K562 (cell line): Measurements from ENCODE around the gene ASB15. TPM values are rescaled to one million over a fixed set of nuclear protein-coding genes. Genes with fewer than 3 reads are reported as not detected.
A peak's percentile ranks its signal among the peaks of the same experiment; 100 is the strongest.

Source experiments
- CBX5 ChIP-seq: IDR thresholded peaks from 2 replicates; pipeline ENCODE4 v1.6.1; 2014; ENCODE audit warnings: low read depth, borderline replicate concordance
- CHD4 ChIP-seq: fragments of 200-600 bp; sonication (generic); IDR thresholded peaks from 3 replicates; pipeline ENCODE4 v1.6.1; 2012; ENCODE audit warnings: low read depth, mild to moderate bottlenecking, mixed read lengths, low read length, inconsistent platforms; ENCODE audit not compliant: insufficient read depth, insufficient replicate concordance, poor library complexity, severe bottlenecking
- CLOCK ChIP-seq: fragments of 250-450 bp; sonication (Bioruptor Pico); IDR thresholded peaks from 2 replicates; pipeline ENCODE4 v1.4.0; 2020; ENCODE audit warnings: mild to moderate bottlenecking, moderate library complexity, borderline replicate concordance
- HBP1 ChIP-seq: fragments of 450-650 bp; formaldehyde crosslinking; IDR thresholded peaks from 2 replicates; pipeline ENCODE4 v1.4.0; 2022; ENCODE audit warnings: missing genetic modification characterization
- HOXB6 ChIP-seq: fragments of 250-450 bp; sonication (Bioruptor Pico); IDR thresholded peaks from 2 replicates; pipeline ENCODE4 v1.5.1; 2022; ENCODE audit warnings: mild to moderate bottlenecking, borderline replicate concordance
- NCOA4 ChIP-seq: fragments of 450-650 bp; IDR thresholded peaks from 2 replicates; pipeline ENCODE4 v1.6.1; 2018; ENCODE audit warnings: mild to moderate bottlenecking; ENCODE audit not compliant: partially characterized antibody
- NFE2L1 ChIP-seq: fragments of 450-650 bp; IDR thresholded peaks from 2 replicates; pipeline ENCODE4 v1.6.1; 2016; ENCODE audit warnings: missing genetic modification characterization, low read depth, mild to moderate bottlenecking, missing compliant biosample characterization, moderate library complexity, borderline replicate concordance
- NR2C2 ChIP-seq, 2 experiments: fragments of 200-800 bp in 1 of 2; sonication (Bioruptor generic) in 1 of 2; sonication (generic) in 1 of 2; formaldehyde crosslinking in 1 of 2; IDR thresholded peaks; 2 replicates each; pipeline versions ENCODE4 v1.6.1 to v1.8.0; 2016 to 2022; ENCODE audit warnings: mild to moderate bottlenecking in 1 of 2, missing compliant biosample characterization in 1 of 2, missing genetic modification characterization in 1 of 2, missing genetic modification reagents in 1 of 2
- PHF8 ChIP-seq: fragments of 200-600 bp; sonication (generic); IDR thresholded peaks from 2 replicates; pipeline ENCODE4 v1.6.1; 2012; ENCODE audit warnings: mixed run types, mild to moderate bottlenecking, inconsistent platforms, low read length, moderate library complexity, borderline replicate concordance
- PURB ChIP-seq: sonication (generic); formaldehyde crosslinking; IDR thresholded peaks from 2 replicates; pipeline ENCODE4 v1.9.0; 2021; ENCODE audit warnings: low read depth, mild to moderate bottlenecking, missing genetic modification reagents
- RBM39 ChIP-seq: fragments of 200-400 bp; formaldehyde crosslinking; optimal IDR thresholded peaks from 2 replicates; pipeline ENCODE3; 2018; ENCODE audit warnings: low read depth, low read length
- SP2 ChIP-seq: IDR thresholded peaks from 2 replicates; pipeline ENCODE4 v1.6.1; 2011; ENCODE audit warnings: mild to moderate bottlenecking, low read depth, low read length, moderate library complexity; ENCODE audit not compliant: poor library complexity, severe bottlenecking; ENCODE audit errors: extremely low read depth
- SREBF1 ChIP-seq: fragments of 150-350 bp; IDR thresholded peaks from 2 replicates; pipeline ENCODE4 v1.6.1; 2014; ENCODE audit warnings: antibody characterized with exemption, low read depth, low read length, borderline replicate concordance
- TAF7 ChIP-seq: fragments of 450-650 bp; IDR thresholded peaks from 2 replicates; pipeline ENCODE4 v1.6.1; 2016; ENCODE audit warnings: missing genetic modification characterization, missing compliant biosample characterization
- ZBTB7A ChIP-seq: IDR thresholded peaks from 2 replicates; pipeline ENCODE4 v1.6.1; 2011; ENCODE audit warnings: low read depth, mild to moderate bottlenecking, low read length, moderate library complexity, borderline replicate concordance; ENCODE audit not compliant: control insufficient read depth
- ZNF12 ChIP-seq: sonication (generic); formaldehyde crosslinking; IDR thresholded peaks from 2 replicates; pipeline ENCODE4 v1.4.0; 2020; ENCODE audit warnings: mild to moderate bottlenecking, missing genetic modification reagents
- ZNF165 ChIP-seq: fragments of 250-450 bp; sonication (Bioruptor Pico); IDR thresholded peaks from 2 replicates; pipeline ENCODE4 v1.4.0; 2020; ENCODE audit warnings: borderline replicate concordance
- ZNF655 ChIP-seq: fragments of 250-450 bp; sonication (Bioruptor Pico); IDR thresholded peaks from 2 replicates; pipeline ENCODE4 v1.5.0; 2021
- polyA plus RNA-seq, 8 experiments: library from polyadenylated mRNA; depleted of rRNA in 4 of 8; stranded (reverse) in 5 of 8; unstranded in 3 of 8; fragments of >200 nt; fragmentation: Nextera tagmentation in 2 of 8; fragmentation: Illumina TruSeq in 1 of 8; extraction: Ambion mirVana in 2 of 8; extraction: Trizol in 1 of 8; gene quantifications; 2 replicates each; pipeline versions ENCODE4 v1.2.1 to v1.2.3, GENCODE V29; 2011 to 2014; ENCODE audit warnings: inconsistent platforms in 1 of 8, missing spikeins in 1 of 8
- total RNA-seq, 7 experiments: library from RNA; depleted of rRNA in 6 of 7; stranded (reverse); fragments of >200 nt in 6 of 7; fragmentation: Illumina TruSeq in 2 of 7; extraction: Trizol in 2 of 7; gene quantifications; 2 replicates each; pipeline versions ENCODE4 v1.2.1 to v1.2.3, GENCODE V29; 2011 to 2021; ENCODE audit warnings: low replicate concordance in 1 of 7
- TF ChIP-seq, protein P1 (sequence below): conservative IDR thresholded peaks from 2 replicates; pipeline ENCODE4 v1.6.1; 2011; ENCODE audit warnings: low read depth, mild to moderate bottlenecking, low read length; ENCODE audit not compliant: control insufficient read depth

Gene ASB15
- total and polyA plus RNA-seq, 9 of the 15 experiments (the other 6 are each of a cell fraction or from before 2014, with no cell fraction given): 0.03 to 0.14 (median 0.04) TPM; not detected in 3

GRCh38 chr7:123624527-123625183, 23.0 kb downstream of the ASB15 start (continued):
- TF ChIP-seq NR2C2 (CRISPR knock-in tag; IDR thresholded peaks at IDR 0.05): no peak
- no peak for TF ChIP-seq NR2C2 (tag; IDR thresholded peaks at IDR 0.05)
- no peak for TF ChIP-seq CLOCK
- TF ChIP-seq SREBF1: no peak
- TF ChIP-seq HOXB6 (CRISPR knock-in tag): no peak
- TF ChIP-seq NCOA4: no peak
- TF ChIP-seq CHD4: no peak
- TF ChIP-seq PHF8: no peak
- TF ChIP-seq TAF7 (tag): no peak
- 0 out of 2 replicates have a peak, but pooled peaks have one; percentile 50 for TF ChIP-seq ZNF165 (CRISPR knock-in tag)
- TF ChIP-seq RBM39: no peak
- TF ChIP-seq PURB (CRISPR knock-in tag): no peak
- no peak for TF ChIP-seq ZNF12 (CRISPR knock-in tag)
- 0 out of 2 replicates have a peak, but pooled peaks have one; percentile 16 for TF ChIP-seq CBX5
- no peak for TF ChIP-seq ZBTB7A
- no peak for TF ChIP-seq NFE2L1
- TF ChIP-seq, protein P1, sequence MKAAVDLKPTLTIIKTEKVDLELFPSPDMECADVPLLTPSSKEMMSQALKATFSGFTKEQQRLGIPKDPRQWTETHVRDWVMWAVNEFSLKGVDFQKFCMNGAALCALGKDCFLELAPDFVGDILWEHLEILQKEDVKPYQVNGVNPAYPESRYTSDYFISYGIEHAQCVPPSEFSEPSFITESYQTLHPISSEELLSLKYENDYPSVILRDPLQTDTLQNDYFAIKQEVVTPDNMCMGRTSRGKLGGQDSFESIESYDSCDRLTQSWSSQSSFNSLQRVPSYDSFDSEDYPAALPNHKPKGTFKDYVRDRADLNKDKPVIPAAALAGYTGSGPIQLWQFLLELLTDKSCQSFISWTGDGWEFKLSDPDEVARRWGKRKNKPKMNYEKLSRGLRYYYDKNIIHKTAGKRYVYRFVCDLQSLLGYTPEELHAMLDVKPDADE: no peak
- no peak for TF ChIP-seq ZNF655 (CRISPR knock-in tag)
- TF ChIP-seq SP2: no peak
- no peak for TF ChIP-seq HBP1 (CRISPR knock-in tag)
